Neural crest cell (in vitro differentiated cells): ENCODE results near the gene TRAPPC2. TPM values are rescaled to one million over a fixed set of nuclear protein-coding genes. Genes with fewer than 3 reads are reported as not detected.
A peak's percentile ranks its signal among the peaks of the same experiment; 100 is the strongest.

ENCODE experiments used
- DNase-seq: peaks from one replicate; pipeline ENCODE4 v3.0.0; 2021; ENCODE audit warnings: low read depth, mixed read lengths, low spot score
- H3K27ac Mint-ChIP-seq: one replicate; pipeline ENCODE4 v1.8.0; 2021; ENCODE audit warnings: mild to moderate bottlenecking, mixed read lengths; ENCODE audit not compliant: unreplicated experiment
- H3K27me3 Mint-ChIP-seq: 2 replicates; pipeline ENCODE4 v1.8.0; 2021; ENCODE audit warnings: low read depth, mild to moderate bottlenecking, mixed read lengths
- H3K36me3 Mint-ChIP-seq: 2 replicates; pipeline ENCODE4 v1.8.0; 2021; ENCODE audit warnings: low read depth, mild to moderate bottlenecking, mixed read lengths
- H3K4me1 Mint-ChIP-seq: 2 replicates; pipeline ENCODE4 v1.8.0; 2021; ENCODE audit warnings: mixed read lengths
- H3K4me3 Mint-ChIP-seq: one replicate; pipeline ENCODE4 v1.8.0; 2021; ENCODE audit warnings: mild to moderate bottlenecking, mixed read lengths
- H3K9me3 Mint-ChIP-seq: 2 replicates; pipeline ENCODE4 v1.8.0; 2021; ENCODE audit warnings: mixed read lengths
- total RNA-seq: library from RNA; stranded (reverse); gene quantifications from 2 replicates; pipeline ENCODE4 v1.2.1, GENCODE V29; 2021
- TF ChIP-seq, protein P1 (sequence below): fragments of 200-600 bp; sonication (generic); conservative IDR thresholded peaks from 2 replicates; pipeline ENCODE4 v1.5.0; 2021; ENCODE audit warnings: antibody characterized with exemption, mild to moderate bottlenecking

Gene TRAPPC2
- total RNA-seq, 1 donor from 2014 or later = 23.0 TPM

DNA sequence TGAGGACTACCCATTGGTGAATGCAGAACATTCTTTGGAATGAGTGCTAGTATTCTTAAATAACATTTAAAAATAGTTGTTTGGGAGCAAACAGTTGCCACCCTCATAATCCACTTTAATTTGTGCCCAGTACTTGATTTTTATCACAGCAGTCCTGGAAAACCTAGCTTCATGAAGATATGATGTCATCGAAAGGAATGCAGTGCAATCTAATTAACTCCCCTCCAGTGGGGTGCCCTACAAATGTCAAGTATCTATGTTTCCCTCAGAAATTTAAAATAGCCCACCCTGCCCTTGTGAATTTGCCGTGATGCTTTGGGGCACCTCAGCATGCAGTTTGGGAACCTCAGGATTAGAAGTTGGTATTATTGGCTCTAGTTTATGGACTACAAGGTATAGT lies 40.1 kb downstream of the TRAPPC2 start:
- Mint-ChIP-seq H3K4me3 (no peak overlapping the region), H3K27me3 (no peaks in the 10 kb centered on the region), H3K9me3 (no peaks in the 10 kb centered on the region), H3K4me1 (peaks cover 29% of the 10 kb centered on the region), H3K27ac (no peak overlapping the region), H3K36me3 (peaks cover 4% of the 10 kb centered on the region)
- TF ChIP-seq, protein P1, sequence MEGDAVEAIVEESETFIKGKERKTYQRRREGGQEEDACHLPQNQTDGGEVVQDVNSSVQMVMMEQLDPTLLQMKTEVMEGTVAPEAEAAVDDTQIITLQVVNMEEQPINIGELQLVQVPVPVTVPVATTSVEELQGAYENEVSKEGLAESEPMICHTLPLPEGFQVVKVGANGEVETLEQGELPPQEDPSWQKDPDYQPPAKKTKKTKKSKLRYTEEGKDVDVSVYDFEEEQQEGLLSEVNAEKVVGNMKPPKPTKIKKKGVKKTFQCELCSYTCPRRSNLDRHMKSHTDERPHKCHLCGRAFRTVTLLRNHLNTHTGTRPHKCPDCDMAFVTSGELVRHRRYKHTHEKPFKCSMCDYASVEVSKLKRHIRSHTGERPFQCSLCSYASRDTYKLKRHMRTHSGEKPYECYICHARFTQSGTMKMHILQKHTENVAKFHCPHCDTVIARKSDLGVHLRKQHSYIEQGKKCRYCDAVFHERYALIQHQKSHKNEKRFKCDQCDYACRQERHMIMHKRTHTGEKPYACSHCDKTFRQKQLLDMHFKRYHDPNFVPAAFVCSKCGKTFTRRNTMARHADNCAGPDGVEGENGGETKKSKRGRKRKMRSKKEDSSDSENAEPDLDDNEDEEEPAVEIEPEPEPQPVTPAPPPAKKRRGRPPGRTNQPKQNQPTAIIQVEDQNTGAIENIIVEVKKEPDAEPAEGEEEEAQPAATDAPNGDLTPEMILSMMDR = no peak
- no peak for DNase-seq

DNA sequence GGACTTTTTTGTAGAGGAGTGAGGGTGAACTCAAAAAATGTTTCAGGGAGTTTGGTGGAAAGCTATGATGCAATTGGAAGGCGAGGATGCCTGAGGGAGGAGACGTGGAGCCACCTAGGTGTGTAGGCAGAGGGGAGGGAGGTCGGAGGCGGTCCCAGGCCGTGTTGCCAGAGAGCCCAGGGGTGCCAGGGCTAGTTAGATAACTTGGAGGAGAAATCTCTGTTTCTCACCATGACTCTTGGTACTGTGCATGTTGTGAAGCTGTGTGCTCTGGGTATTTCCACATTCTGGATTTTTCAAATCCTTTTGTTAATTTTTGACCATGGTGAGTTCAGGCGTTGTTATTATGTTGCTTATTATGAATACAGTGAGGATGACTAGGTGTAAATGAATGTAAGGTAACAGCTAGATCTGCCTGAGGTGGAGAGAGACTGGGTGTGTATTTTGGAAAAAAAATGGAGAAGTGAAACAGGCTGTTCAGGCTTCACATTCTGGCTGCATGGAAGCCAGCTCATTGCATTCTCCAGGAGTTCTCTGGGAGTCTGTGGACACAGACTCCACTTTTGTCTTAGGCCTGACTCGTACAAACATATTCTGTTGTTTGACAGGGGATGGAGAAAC lies 41.0 kb downstream of the TRAPPC2 start:
- no peak for DNase-seq
- peaks cover 33% of the 10 kb centered on the region for H3K4me1 Mint-ChIP-seq
- peaks cover 4% of the 10 kb centered on the region for H3K36me3 Mint-ChIP-seq
- TF ChIP-seq, protein P1 = no peak
- H3K4me3 Mint-ChIP-seq = peak overlapping the region; percentile 58
- peak overlapping the region; percentile 23 for H3K27ac Mint-ChIP-seq
- H3K9me3 Mint-ChIP-seq = no peaks in the 10 kb centered on the region
- H3K27me3 Mint-ChIP-seq = no peaks in the 10 kb centered on the region

DNA sequence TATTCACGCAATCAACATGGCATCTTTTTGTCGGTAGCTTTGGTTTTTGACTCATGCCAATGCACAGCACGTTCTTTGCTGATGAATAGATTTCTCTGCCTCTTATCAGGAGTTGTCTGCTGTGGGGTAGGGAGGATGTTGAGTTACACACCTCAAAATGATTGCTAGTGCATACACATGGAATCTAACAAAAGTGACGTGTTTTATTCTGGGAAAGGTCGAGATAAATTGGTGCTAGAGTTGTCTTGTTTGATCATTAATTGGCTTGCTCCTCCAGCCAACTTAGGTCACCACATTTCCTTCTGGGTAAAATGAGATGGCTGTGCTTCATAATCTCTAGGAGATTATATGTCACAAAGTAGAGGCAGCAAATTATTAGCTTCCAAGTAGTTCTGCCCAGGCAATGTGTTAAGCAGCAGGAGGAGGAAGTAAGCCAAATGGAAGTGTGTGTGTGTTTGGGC lies 41.6 kb downstream of the TRAPPC2 start:
- peak overlapping the region; percentile 31 for H3K4me3 Mint-ChIP-seq
- H3K27ac Mint-ChIP-seq = peak overlapping the region; percentile 31
- H3K36me3 Mint-ChIP-seq = peaks cover 6% of the 10 kb centered on the region
- H3K27me3 Mint-ChIP-seq = no peaks in the 10 kb centered on the region
- H3K4me1 Mint-ChIP-seq = peaks cover 35% of the 10 kb centered on the region
- DNase-seq = no peak
- H3K9me3 Mint-ChIP-seq = no peaks in the 10 kb centered on the region
- TF ChIP-seq, protein P1 = no peak

DNA sequence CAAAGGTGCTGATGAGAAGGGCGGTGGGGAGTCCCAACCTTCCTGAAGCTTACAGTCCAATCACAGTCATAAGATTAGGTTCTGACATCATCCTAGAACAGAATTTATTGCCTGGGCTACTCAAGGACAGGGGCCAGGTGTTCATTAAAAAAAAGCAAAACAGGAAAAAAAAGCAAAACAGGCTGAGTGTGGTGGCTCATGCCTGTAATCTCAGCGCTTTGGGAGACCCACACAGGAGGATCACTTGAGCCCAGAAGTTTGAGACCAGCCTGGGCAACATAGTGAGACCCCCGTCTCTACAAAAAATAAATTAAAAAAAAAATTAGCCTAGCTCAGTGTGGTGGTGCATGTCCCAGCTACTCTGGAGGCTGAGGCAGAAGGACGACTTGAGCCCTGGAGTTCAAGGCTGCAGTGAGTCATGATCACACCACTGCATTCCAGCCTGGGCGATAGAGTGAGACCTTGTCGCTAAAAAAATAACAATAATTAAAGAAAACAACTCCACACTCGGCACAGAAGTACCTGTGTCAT lies 42.5 kb downstream of the TRAPPC2 start:
- Mint-ChIP-seq H3K4me1 (peaks cover 35% of the 10 kb centered on the region), H3K4me3 (peak overlapping the region; percentile 31), H3K27ac (no peak overlapping the region), H3K36me3 (peaks cover 4% of the 10 kb centered on the region), H3K27me3 (no peaks in the 10 kb centered on the region), H3K9me3 (no peaks in the 10 kb centered on the region)
- DNase-seq = no peak
- TF ChIP-seq, protein P1 = no peak

DNA sequence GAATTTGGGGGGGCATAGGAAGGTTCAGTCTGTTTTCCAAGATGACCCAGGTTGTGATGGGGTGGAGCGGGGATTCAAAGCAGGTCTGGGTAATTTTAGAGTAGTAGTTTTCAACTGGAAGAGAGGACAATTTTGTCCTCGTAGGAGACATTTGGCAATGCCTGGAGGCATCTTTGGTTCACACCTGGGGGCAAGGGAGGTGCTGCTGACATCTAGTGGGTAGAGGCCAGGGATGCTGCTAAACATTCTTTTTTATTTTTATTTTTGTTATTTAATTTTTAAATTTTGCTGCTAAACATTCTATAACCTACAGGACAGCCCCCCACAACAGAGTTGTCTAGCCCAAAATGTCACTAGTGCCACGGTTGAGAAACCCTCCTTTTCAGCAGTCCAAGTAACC lies 43.6 kb downstream of the TRAPPC2 start:
- H3K4me1 Mint-ChIP-seq = peaks cover 35% of the 10 kb centered on the region
- TF ChIP-seq, protein P1 = no peak
- H3K27ac Mint-ChIP-seq = no peak overlapping the region
- peak overlapping the region; percentile 94 for H3K4me3 Mint-ChIP-seq
- DNase-seq = no peak
- peaks cover 2% of the 10 kb centered on the region for H3K36me3 Mint-ChIP-seq
- no peaks in the 10 kb centered on the region for H3K27me3 Mint-ChIP-seq
- no peaks in the 10 kb centered on the region for H3K9me3 Mint-ChIP-seq
